ENCODE data around the gene SOX13.

- TF ChIP-seq CTCF (IDR thresholded peaks at IDR 0.05; ENCODE audit: low read depth, low read length, poor library complexity, severe bottlenecking) (peak; percentile 84), EZH2phosphoT487 (IDR thresholded peaks at IDR 0.05; ENCODE audit: borderline replicate concordance, low read length) (no peak)
These were observed 56.3 kb downstream of the SOX13 start for GRCh38 chr1:204128964-204129896.

All from DOHH2 (cell line).